Epithelial cell of prostate (primary cell): Measurements from ENCODE around the gene RTP3.

Source experiments
- DNase-seq: peaks from one replicate; pipeline ENCODE4 v3.0.0-alpha.2; 2011; ENCODE audit warnings: low read depth, low spot score
- H3K27ac ChIP-seq: fragments of 450-650 bp; 2 replicates; pipeline ENCODE4 v1.5.1; 2017; ENCODE audit warnings: mild to moderate bottlenecking

The RTP3 gene

DNA sequence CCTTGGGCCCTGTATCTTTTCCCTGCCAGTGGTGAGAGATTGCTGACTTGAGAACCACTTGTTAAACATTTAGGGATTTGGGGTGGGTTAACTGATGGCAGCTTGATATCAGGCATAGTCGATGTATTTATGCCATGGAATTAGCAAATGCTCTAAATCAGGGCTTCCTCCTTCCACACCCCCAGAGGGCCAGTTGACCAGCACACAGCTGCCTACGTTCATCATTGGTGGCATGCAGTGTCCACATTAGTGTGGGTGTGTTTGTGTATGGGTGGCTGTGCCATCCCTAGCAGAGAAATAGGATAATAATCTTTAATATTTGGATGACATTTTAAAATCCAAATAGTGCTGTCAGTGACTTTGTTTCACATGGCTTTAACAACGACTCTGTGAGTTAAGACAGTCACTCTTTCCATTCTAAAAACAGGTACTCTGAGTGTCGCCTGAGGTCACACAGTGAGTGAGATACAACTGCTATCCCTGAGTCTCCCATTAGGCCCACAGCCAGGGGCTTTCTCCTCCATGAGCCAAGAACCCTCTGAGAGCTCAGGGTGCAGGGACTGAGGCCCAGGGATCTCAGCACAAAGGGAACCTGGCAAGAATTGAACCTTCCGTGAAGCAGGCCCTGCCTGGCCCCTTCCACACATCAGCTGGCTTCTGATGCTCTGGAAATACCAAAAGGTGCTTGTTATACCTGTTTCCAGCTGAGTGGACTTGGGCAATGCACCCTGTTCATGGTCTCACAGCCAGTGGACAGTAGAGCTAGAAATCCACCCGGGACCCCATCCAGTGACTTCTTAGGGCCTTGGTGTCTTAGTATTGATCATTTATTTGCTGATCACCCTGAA, 28.8 kb upstream of the RTP3 start:
- no peak overlapping the region for H3K27ac ChIP-seq

DNA sequence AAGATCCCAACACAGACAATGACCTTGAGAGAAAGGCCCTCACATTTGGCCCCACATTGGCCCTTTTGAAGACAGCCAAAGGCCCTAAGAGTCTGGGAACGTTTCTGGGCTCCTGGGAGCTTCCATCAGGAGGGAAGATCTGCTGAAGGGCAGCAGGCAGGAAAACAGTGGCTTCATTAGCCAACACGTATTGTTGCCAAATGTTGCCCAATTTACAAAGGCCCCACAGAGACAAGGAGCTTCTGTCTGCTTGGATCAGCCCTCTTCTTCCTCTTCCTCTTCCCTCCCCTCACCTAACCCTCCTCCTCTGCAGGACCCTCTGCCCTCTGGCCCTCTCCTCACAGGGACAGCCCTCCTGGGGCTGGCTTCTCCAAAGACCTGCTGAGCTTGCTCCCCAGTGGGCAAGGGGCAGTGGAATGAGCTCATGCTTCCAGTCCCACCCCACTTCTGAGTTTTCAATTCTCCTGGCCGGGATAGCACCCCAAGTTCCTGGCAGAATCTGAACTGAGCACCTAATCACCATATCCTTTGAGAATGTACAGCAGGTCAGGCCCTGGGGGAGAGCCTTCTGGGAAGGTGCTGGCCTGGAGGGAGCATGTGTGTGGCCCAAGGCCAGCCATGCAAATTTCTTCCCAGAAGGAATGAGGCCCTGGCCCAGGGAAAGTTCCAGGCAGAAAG, 28.0 kb upstream of the RTP3 start:
- DNase-seq: no peak
- no peak overlapping the region for H3K27ac ChIP-seq

More for the DNA sequence above, 28.8 kb upstream of the RTP3 start:
- no peak for DNase-seq

DNA sequence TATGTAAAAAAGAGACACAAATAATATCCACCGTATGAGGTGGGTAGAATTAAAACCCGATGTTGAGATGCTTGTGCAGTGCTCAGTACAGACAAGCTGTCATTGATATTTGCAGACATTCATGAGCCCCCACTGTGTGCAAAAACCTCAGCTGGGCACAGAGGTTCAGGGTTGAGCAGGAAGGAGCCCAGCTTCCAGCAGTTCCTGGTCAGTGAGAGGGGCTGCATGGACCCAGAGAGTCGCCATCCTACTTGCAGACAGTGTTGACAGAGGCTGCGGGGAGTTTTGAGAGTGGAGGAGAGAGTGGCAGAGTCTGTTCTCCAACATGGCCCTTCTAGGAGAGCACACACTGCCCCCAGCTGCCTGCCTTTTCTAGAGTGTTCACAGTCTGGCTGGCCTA, 26.9 kb upstream of the RTP3 start:
- no peak for DNase-seq
- H3K27ac ChIP-seq: no peak overlapping the region

DNA sequence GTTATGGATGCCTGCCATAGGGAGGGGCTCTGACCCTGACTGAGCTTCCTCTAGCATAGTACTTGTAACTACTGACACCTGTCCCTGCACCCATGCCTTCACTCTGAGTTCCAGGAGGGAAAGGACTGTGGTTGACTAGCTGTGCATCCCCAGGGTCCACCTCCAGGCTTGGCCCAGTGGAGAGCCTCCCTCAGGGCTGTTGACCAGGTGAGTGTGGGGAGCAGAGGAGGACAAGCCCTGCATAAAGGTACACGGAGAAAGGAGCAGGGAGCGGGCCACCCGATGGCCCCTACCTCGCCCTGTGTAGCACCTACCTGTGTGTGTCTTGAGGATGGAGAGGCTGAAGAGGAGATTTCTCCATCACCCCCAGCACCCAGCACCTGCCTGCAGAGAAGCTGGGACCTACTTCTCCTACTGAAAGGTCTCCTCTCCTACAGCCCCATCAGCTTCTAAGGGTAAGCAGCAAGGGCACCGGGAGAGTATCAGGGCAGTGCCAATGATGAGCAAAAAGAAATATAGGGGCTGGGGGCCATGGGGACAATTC, 26.3 kb upstream of the RTP3 start:
- no peak for DNase-seq
- no peak overlapping the region for H3K27ac ChIP-seq

DNA sequence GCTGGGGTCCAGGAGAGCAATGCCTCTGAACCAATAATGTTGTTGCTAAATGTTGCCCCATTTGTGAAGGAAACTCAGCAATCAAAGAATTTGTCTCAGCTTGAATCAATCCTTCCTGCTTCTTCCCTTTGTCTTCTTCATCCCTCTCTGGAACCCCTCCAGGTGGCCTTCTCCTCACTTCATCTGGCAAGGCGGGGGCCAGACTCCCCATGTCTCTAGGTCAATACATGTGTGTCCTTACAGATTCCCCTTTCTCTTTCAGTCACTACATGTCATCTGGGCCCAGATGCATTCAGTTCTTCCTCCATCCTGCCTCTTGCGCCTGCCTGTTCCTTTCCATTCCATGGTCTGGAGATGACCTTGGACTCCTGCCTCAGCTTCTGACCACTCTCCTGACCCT, 25.0 kb upstream of the RTP3 start:
- DNase-seq: no peak
- H3K27ac ChIP-seq: no peak overlapping the region

DNA sequence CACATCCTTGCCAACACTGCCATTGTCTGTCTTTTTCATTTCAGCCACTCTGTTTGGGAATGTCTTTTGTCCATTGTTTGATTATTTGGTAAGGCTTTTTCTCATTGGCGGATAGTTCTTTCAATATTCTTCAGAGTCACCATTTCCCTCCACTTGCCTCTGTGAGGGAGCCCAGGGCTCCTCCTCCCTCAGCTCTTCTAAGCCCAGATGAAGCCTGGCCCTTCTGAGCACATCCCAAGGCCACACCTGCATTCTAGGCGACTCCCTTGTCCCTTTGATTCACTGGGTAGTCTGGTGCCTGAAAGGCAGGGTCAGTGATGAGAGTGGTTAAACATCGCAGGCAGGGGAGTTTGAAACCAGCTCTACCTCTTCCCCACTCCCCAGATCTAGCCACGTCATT, 20.6 kb upstream of the RTP3 start:
- no peak for DNase-seq
- no peak overlapping the region for H3K27ac ChIP-seq

DNA sequence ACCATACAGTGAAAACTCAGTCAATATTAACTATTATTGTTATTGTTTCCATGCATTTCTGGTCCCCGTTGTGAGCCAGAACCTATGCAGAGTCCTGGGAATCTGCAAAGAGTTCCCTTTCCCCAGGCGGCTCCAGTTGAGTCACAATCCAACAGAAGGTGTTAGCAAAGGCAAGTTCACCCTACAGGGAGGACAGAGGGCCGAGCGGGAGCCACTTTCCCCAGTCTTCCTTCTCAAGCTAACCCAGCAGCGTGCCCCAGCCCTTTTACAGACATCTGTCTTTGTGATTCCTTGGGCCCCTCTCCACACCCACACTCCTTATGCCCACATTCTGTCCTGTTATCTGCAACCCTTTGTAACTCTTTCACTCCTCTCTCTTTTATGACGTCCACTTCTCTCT, 20.0 kb upstream of the RTP3 start:
- H3K27ac ChIP-seq: no peak overlapping the region
- DNase-seq: no peak

DNA sequence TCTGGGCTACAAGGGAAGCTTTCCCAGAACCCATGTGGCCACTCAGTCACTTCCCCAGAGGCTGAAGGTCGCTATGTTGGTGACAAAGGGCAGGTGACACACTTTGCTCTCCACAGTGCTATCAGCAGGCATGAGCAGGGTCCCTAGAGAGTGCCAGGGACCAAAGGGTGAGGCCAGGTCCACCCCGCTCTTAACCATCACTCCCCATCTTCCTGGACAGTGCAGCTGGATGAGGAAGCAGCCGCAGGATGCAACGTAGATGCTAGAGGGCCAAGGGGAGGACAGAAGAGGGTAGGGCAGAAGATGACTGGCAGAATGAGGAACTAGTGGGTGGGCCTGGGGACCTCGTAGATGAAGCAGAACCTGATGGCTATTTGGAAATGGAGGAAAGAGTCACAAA, 19.4 kb upstream of the RTP3 start:
- no peak overlapping the region for H3K27ac ChIP-seq
- no peak for DNase-seq

DNA sequence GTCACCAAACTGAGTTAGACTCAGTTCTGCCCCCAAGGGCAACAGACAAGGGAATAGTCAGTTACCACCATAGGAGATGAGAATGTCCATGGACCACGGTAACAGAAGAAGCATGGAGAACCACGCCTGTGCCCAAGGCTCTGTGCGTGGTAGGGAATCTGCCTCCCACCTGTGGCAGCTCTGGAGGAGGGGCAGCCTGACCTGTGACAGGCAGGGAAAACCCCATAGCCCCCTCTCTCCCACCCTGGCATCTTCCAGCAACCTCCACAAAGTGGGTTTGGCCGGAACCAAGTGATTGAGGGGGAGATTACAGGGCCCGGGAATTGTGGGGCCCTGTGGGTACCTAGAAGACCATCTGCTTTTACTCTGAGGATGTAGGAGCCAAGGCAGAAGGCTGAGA, 18.8 kb upstream of the RTP3 start:
- no peak overlapping the region for H3K27ac ChIP-seq
- DNase-seq: no peak

DNA sequence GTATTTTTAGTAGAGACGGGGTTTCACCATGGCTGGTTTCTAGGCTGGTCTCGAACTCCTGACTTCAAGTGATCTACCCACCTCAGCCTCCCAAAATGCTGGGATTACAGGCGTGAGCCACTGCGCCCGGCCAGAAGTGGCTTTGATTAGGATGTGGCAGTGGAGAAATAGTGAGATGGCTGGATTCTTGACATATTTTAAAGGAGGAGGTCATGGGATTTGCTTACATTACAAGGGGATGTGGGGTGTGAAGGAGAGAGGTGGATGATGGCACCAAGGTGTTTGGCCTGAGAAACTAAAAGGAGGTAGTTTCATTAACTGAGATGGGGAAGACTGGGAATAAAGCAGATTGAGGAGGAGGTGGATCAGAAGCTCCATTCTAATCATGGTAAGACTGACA, 18.1 kb upstream of the RTP3 start:
- no peak overlapping the region for H3K27ac ChIP-seq
- no peak for DNase-seq

DNA sequence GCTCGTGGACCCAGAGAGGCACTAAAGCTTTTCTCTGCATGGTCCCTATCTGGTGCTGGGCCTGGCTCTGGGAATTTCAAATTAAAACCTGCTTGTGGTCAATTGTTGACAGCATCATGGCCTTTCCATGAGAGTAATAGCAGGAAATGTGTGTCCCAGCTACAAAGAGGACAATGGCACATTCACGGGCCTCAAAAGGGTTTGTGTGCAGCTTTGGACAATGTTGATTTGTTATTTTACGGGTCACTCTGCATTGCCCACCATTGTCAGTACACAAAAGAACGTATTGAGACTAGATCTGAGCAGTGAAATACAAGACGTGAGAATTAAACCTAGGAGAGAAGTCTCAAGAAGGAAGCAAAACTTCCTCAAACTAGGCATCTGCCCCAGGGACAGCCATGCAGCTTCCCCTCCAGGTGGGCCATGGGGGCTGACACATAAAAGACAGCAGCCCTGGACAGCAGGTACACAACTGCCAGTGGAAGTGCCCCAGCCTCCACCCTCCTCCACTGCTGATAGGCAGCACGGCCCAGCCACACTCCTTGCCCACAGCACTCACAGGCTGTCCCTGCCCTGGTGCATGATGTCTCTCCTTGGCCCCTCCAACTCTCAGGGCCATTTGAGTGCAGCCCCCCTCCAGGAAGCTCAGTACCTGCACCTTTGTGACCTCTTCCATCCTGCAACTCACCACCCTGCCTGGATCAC, 17.1 kb upstream of the RTP3 start:
- DNase-seq: no peak
- no peak overlapping the region for H3K27ac ChIP-seq

DNA sequence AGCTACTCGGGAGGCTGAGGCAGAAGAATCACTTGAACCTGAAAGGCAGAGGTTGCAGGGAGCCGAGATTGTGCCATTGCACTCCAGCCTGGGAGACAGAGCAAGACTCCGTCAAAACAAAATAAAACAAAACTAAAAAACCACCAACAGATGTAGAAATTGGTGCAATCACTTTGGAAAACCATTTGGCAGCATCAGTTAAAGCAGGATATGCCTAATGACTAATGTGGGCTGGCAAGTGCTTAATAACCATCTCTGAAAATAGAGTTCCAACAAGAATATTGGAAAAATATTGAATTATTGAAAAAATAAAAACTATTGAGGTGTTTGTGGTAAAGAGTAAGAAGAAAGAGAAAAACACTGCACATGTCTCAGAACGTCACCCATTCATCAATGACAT, 16.1 kb upstream of the RTP3 start:
- no peak for DNase-seq
- H3K27ac ChIP-seq: no peak overlapping the region

DNA sequence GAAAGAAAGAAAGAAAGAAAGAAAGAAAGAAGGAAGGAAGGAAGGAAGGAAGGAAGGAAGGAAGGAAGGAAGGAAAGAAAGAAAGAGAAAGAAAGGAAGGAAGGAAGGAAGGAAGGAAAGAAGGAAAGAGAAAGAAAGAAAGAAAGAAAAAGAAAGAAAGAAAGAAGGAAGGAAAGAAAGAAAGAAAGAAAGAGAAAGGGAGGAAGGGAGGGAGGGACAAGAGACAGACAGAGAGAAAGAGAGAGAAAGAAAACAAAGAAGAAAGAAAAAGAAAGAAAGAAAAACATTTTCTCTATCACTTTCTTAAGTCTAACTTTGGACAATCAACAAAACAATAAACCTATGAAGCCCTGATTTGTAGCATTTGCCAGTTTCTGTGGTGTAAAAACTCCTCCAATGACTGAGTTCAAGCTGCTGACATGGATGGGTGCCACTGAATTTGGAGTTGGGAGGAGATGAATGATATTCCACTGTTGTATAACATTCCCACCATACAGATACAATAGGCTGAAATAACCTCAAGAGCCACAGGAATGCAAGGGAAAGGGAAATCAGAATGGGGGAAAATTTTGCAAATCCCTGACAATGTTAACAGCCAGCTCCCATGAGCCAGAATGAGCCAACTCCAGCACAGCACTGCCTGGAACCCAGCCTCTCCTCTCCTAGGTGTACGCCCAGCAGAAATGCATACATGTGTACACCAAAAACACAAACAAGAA, 15.0 kb upstream of the RTP3 start:
- no peak for DNase-seq
- H3K27ac ChIP-seq: no peak overlapping the region

DNA sequence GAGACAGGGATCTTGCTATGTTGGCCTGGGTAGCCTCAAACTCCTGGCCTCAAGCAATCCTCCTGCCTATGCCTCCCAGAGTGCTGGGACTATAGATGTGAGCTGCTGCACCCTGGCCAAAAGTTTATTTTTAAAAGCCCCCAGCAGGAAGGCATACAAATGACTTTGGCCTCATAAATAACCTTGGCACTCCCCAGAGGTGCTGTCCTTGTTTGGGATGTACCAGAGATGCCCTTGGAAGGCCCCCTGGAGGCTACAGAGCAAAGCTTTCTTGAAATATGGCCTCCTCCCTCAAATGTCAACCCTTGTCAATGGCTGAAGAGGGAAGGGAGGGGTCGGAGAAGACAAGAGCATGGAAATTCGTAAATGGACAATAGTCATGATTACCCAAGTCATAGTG, 14.0 kb upstream of the RTP3 start:
- DNase-seq: no peak
- H3K27ac ChIP-seq: no peak overlapping the region

DNA sequence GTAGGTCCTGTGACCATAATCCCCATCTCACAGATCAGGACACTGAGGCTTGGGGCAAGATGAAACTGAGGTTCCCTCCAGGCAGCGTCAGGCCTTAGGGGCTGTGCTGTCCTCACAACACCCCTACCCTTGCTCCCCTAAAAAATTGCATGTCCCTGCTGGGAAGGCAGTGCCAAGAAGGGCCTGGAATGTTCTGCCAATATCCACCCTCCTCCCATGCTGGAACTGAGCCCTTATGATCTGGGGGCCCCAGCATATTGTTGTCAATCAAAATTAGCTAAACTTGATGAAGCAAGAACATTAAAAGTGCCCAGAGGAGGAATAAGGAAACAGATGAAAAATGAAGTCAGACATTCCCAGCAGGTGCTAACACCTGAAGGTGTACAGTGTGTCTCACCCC, 13.4 kb upstream of the RTP3 start:
- H3K27ac ChIP-seq: no peak overlapping the region
- DNase-seq: no peak

DNA sequence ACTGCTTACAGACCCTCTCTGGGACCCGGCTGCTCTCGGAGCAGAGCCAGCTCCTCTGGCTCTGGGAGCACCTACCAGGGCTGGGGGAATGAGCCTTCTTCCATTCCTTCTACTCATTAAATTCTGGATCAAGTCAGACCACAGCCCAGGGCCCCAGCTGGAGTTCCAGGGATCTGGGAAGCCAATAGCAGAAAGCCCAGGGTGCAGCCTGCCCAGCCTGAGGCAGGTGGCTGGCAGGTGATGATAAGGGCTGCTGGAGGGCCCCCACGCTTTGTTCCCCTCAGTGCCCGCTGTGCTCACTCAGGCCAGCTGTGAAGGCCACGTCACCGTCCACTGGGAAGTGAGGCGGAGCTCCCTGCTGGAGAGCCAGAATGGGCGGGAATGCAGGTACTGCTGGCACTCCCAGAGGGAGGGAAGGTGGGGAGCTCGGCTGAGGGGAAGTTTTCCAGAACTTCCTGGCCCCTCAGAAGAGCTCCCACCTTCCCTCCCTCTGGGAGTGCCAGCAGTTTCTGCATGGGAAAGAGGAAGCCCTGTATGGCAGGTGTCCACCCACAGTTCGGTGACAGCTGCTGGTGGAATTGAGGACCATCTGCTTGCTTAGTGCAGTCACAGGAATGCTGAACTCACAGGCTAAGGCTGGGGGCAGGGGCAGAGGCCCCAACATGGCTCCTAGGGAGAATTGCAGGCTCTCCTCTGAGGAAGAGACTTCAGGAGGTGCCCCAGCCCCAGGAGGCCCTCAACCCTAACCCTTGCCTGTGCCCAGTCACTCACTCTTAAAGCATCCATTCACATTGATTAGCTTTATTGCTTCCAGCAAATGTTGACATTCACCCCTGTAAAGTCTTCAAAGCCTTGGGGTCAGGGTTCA, 12.6 kb upstream of the RTP3 start:
- no peak for DNase-seq
- no peak overlapping the region for H3K27ac ChIP-seq

DNA sequence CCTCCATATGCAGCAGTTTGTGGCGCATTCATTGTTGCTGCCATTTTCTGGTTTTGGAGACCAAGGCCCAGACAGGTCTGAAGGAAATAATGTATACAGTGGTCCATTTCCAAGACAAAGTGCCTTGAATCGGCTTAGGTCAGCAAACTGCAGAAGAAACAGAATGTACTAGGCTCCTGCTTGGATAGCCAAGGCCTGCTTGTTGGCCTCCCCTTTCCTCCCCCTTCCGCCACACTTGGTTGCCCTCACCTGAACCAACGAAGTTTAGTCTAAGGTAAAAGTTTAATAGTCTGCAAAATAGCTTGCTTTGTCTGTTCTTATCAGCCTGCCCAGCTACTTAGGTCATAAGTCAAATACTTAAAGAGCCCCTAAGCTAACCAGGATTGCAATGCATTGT, 12.0 kb upstream of the RTP3 start:
- DNase-seq: no peak
- H3K27ac ChIP-seq: no peak overlapping the region

DNA sequence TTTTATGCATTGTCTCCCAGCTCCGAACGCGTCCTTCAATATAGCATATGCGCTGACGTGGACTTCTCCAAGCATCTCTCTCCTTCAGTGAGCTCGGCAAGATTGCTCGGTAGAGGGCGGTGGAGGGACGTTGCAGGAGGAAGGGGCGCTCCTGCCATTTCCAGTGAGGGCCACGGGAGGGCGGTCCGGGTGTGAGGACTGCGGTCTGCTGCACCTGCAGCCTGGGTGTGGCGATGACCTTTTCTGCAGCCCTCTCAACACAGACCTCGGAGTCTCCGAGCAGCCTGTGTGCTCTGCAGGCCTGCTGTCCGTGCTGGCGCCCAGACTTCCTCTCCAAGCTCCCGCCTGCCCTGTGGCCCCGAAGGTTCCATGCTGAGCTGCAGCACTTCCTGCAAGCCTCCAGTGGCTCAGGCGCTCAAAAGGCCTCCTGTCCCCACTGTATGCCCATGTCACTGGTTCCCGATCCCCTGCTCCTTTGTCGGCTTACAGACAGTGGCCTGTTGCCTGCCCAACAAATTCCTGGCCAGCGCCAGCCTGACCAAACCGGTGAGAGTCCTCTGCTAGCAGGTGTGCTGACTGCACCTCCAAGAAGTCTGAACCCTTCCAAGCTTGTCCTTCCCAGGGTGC, 8.9 kb upstream of the RTP3 start:
- DNase-seq: peak; percentile 40
- H3K27ac ChIP-seq: no peak overlapping the region

DNA sequence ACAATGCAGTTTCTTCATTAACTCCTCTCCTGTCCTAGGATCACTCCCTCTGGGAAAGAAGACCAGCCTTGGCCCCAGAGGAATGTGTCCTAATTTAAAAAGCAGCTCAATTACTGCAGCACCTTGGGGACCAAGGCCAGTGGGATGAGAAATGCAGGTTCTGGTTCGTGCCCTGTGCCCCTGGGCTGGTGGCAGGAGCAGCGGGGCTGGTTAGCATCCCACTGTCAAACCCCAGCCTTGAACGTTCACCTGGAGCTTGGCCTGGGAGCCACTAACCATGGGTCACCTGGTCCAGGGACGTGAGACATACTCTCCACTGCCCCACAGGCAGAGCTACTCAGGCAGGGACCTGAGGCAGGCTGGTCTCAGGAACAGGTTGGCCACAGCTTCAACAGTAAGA, 8.4 kb upstream of the RTP3 start:
- H3K27ac ChIP-seq: no peak overlapping the region
- DNase-seq: no peak
